Progenitor cell of endocrine pancreas (in vitro differentiated cells): ENCODE results near the gene ZNF3. TPM values are rescaled to one million over a fixed set of nuclear protein-coding genes. Genes with fewer than 3 reads are reported as not detected.

Experiments used
- DNase-seq: peaks from one replicate; pipeline ENCODE4 v3.0.0; 2021; ENCODE audit warnings: low spot score; ENCODE audit not compliant: unreplicated experiment
- H3K27ac Mint-ChIP-seq: 2 replicates; pipeline ENCODE4 v1.8.0; 2021; ENCODE audit warnings: mild to moderate bottlenecking, moderate library complexity, mixed read lengths
- H3K27me3 Mint-ChIP-seq: 2 replicates; pipeline ENCODE4 v1.8.0; 2021; ENCODE audit warnings: mixed read lengths
- H3K36me3 Mint-ChIP-seq: 2 replicates; pipeline ENCODE4 v1.8.0; 2022; ENCODE audit warnings: mixed read lengths; ENCODE audit not compliant: insufficient read depth
- H3K4me1 Mint-ChIP-seq: 2 replicates; pipeline ENCODE4 v1.8.0; 2021; ENCODE audit warnings: low read depth, mixed read lengths
- H3K4me3 Mint-ChIP-seq: 2 replicates; pipeline ENCODE4 v1.8.0; 2021; ENCODE audit warnings: low read depth, mild to moderate bottlenecking, moderate library complexity, mixed read lengths
- H3K9me3 Mint-ChIP-seq: 2 replicates; pipeline ENCODE4 v1.8.0; 2021; ENCODE audit warnings: low read depth, mixed read lengths
- total RNA-seq: library from RNA; stranded (reverse); gene quantifications from 2 replicates; pipeline ENCODE4 v1.2.1, GENCODE V29; 2021
- TF ChIP-seq, protein P1 (sequence below): fragments of 200-600 bp; sonication (generic); IDR thresholded peaks from one replicate; pipeline ENCODE4 v1.5.0; 2021; ENCODE audit warnings: antibody characterized with exemption, mild to moderate bottlenecking; ENCODE audit not compliant: unreplicated experiment

ZNF3 gene
- total RNA-seq, 1 donor from 2014 or later, result 95.1 TPM

DNA sequence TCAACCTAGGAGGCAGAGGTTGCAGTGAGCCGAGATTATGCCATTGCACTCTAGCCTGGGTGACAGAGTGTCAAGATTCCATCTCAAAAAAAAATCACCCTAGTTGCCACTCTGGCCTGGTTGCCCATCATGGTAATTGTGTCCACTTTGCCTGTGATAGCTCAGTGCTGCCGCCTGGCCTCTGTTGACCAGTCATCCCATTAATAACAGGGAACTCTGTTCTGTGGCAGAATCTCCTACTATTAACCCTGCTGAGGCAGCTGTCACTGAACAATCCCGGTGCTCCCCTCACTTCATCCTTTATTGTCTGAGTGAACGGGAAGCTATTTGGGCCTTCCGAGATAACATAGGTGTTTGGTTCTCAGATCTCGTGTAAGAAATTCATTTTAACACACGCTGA lies 14.6 kb downstream of the ZNF3 start:
- no peak for DNase-seq
- H3K27ac Mint-ChIP-seq, result peak overlapping the region; percentile 69
- H3K36me3 Mint-ChIP-seq, result peaks cover 67% of the 10 kb centered on the region
- TF ChIP-seq, protein P1, sequence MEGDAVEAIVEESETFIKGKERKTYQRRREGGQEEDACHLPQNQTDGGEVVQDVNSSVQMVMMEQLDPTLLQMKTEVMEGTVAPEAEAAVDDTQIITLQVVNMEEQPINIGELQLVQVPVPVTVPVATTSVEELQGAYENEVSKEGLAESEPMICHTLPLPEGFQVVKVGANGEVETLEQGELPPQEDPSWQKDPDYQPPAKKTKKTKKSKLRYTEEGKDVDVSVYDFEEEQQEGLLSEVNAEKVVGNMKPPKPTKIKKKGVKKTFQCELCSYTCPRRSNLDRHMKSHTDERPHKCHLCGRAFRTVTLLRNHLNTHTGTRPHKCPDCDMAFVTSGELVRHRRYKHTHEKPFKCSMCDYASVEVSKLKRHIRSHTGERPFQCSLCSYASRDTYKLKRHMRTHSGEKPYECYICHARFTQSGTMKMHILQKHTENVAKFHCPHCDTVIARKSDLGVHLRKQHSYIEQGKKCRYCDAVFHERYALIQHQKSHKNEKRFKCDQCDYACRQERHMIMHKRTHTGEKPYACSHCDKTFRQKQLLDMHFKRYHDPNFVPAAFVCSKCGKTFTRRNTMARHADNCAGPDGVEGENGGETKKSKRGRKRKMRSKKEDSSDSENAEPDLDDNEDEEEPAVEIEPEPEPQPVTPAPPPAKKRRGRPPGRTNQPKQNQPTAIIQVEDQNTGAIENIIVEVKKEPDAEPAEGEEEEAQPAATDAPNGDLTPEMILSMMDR, result no peak
- peaks cover 29% of the 10 kb centered on the region for H3K9me3 Mint-ChIP-seq
- peaks cover 2% of the 10 kb centered on the region for H3K4me1 Mint-ChIP-seq
- no peak overlapping the region for H3K4me3 Mint-ChIP-seq
- H3K27me3 Mint-ChIP-seq, result no peaks in the 10 kb centered on the region

DNA sequence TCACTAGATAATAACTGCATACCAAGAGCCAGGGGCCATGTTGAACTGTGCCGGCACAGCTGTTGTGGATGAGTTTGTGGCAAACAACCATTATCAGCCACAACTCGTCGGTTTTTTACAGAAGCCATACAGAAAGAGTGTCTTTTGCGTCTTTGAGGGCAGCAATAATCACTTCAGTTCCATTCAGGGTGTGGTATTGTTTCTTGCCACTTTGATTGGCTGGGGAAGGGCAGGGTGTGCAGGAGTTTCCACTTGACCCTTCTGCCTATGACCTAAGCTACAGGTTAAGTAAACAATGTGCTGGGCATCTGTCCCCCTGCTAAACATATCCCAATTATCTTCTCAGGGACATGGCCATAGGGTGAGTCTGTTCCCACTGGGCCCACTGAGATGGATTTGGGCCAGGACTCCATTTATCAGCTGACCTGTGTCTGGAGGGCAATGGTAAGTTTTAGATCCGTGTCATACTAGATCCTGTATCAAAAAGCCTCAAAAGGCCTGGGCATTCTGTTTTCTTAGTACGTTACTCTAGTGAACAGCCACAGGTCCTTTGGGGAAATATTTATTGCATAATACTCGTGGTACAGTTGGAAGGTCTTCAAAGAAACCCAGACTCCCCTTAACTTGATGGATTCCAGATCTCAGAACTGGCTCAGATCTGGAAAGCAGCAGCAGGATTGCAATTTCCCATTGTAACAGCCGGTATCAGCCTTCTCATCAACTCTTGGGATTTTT lies 15.9 kb downstream of the ZNF3 start:
- Mint-ChIP-seq H3K27me3 (no peaks in the 10 kb centered on the region), H3K36me3 (peaks cover 64% of the 10 kb centered on the region), H3K27ac (peak overlapping the region; percentile 45), H3K4me3 (no peak overlapping the region), H3K4me1 (peaks cover 2% of the 10 kb centered on the region), H3K9me3 (peaks cover 16% of the 10 kb centered on the region)
- no peak for DNase-seq
- TF ChIP-seq, protein P1, result no peak

DNA sequence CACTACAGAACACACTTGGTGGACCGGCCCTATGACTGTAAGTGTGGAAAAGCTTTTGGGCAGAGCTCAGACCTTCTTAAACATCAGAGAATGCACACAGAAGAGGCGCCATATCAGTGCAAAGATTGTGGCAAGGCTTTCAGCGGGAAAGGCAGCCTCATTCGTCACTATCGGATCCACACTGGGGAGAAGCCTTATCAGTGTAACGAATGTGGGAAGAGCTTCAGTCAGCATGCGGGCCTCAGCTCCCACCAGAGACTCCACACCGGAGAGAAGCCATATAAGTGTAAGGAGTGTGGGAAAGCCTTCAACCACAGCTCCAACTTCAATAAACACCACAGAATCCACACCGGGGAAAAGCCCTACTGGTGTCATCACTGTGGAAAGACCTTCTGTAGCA lies 17.4 kb downstream of the ZNF3 start:
- H3K4me1 Mint-ChIP-seq, result peaks cover 2% of the 10 kb centered on the region
- DNase-seq, result no peak
- no peak overlapping the region for H3K27ac Mint-ChIP-seq
- H3K9me3 Mint-ChIP-seq, result peaks cover 9% of the 10 kb centered on the region
- peaks cover 56% of the 10 kb centered on the region for H3K36me3 Mint-ChIP-seq
- TF ChIP-seq, protein P1, result no peak
- H3K27me3 Mint-ChIP-seq, result no peaks in the 10 kb centered on the region
- no peak overlapping the region for H3K4me3 Mint-ChIP-seq

DNA sequence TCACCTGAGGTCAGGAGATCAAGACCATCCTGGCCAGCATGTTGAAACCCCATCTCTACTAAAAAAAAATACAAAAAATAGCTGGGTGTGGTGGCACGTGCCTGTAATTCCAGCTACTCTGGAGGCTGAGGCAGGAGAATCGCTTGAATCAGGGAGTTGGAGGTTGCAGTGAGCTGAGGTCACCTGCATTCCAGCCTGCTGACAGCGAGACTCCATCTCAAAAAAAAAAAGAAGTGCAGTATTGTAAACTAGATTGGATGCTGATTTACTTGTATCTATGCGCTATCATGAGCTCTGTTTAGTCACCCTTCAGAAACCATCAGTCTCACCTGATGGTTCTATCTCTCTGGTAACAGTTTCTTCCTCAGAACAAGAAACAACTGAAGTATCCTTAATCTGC lies 18.1 kb downstream of the ZNF3 start:
- DNase-seq, result no peak
- peaks cover 2% of the 10 kb centered on the region for H3K4me1 Mint-ChIP-seq
- peaks cover 58% of the 10 kb centered on the region for H3K36me3 Mint-ChIP-seq
- no peak overlapping the region for H3K4me3 Mint-ChIP-seq
- H3K27me3 Mint-ChIP-seq, result no peaks in the 10 kb centered on the region
- no peak overlapping the region for H3K27ac Mint-ChIP-seq
- TF ChIP-seq, protein P1, result no peak
- peaks cover 9% of the 10 kb centered on the region for H3K9me3 Mint-ChIP-seq

DNA sequence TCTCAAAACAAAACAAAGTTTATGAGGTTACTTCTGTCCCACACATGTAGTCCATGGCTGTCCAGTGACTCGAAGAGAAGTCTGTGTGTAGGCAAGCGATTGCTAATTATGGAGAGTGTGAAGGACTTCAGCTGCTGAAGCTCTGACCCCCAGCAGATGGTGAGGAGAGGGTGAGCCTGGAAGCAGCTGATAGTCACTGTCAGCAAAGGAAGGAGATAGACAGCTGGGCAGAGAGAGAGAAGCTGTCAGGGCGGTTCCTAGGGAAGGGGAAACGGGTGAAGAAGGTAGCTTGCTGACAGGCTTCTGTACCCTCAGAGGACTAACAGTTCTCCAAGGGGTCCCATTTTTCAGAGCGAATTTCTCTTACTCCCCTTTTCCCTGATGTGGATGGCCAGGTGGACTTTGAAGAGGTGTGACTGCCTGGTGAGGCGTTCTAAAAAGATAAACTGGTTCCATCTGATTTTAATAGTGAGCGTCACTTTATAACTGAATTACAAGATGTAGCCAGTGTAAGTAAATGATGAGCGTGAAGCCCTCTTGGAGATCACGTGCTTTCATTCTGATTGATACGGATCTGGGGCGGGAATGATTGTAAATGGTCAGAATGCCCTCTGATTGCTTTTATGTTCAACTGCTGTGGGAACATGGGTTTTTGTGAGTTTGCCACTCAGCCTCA lies 19.9 kb downstream of the ZNF3 start:
- Mint-ChIP-seq H3K27ac (no peak overlapping the region), H3K4me1 (peaks cover 2% of the 10 kb centered on the region), H3K9me3 (peaks cover 9% of the 10 kb centered on the region), H3K36me3 (peaks cover 54% of the 10 kb centered on the region), H3K4me3 (no peak overlapping the region), H3K27me3 (no peaks in the 10 kb centered on the region)
- no peak for DNase-seq
- TF ChIP-seq, protein P1, result no peak
